MM.1S (cell line): ENCODE data around the gene VAX1.
A peak's percentile ranks its signal among the peaks of the same experiment; 100 is the strongest.
"Not testable (repeated sequence)": the region's sequence is repeated elsewhere in the genome, so short reads cannot be mapped to it uniquely, and the experiment has no call there.

Experiments
- DNase-seq: peaks from one replicate; pipeline ENCODE4 v3.0.0-alpha.2; 2015
- H2AFZ ChIP-seq: fragments of 300-600 bp; sonication (generic); 2 replicates; pipeline ENCODE4 v1.6.0; 2016; ENCODE audit warnings: antibody characterized with exemption, low read length
- H3F3A ChIP-seq: fragments of 300-600 bp; sonication (generic); 2 replicates; pipeline ENCODE4 v1.6.1; 2016; ENCODE audit warnings: mild to moderate bottlenecking, antibody characterized with exemption, low read length, moderate library complexity, mixed read lengths; ENCODE audit not compliant: insufficient read depth
- H3K27ac ChIP-seq: fragments of 300-600 bp; sonication (generic); 2 replicates; pipeline ENCODE4 v1.5.1; 2016; ENCODE audit warnings: mild to moderate bottlenecking, low read length
- H3K27me3 ChIP-seq: fragments of 300-600 bp; sonication (generic); replicated peaks from 2 replicates; pipeline ENCODE4 v1.6.0; 2016; ENCODE audit warnings: low read length; ENCODE audit not compliant: insufficient read depth
- H3K36me3 ChIP-seq: fragments of 300-600 bp; sonication (generic); replicated peaks from 2 replicates; pipeline ENCODE4 v1.6.1; 2016; ENCODE audit warnings: mild to moderate bottlenecking, low read length, mixed read lengths; ENCODE audit not compliant: insufficient read depth
- H3K4me1 ChIP-seq: fragments of 300-600 bp; sonication (generic); 2 replicates; pipeline ENCODE4 v1.6.1; 2016; ENCODE audit warnings: low read length, mixed read lengths
- H3K4me2 ChIP-seq: fragments of 300-600 bp; sonication (generic); 2 replicates; pipeline ENCODE4 v1.6.0; 2016; ENCODE audit warnings: low read depth, low read length
- H3K4me3 ChIP-seq: fragments of 300-600 bp; sonication (generic); 2 replicates; pipeline ENCODE4 v1.5.1; 2016; ENCODE audit warnings: low read length, mixed read lengths
- H3K79me2 ChIP-seq: fragments of 300-600 bp; sonication (generic); 2 replicates; pipeline ENCODE4 v1.6.1; 2016; ENCODE audit warnings: mixed run types, low read length, mixed read lengths
- H3K9ac ChIP-seq: fragments of 300-600 bp; sonication (generic); 2 replicates; pipeline ENCODE4 v1.6.1; 2016; ENCODE audit warnings: low read length, mixed read lengths
- H3K9me2 ChIP-seq: fragments of 300-600 bp; sonication (generic); replicated peaks from 2 replicates; pipeline ENCODE4 v1.6.1; 2016; ENCODE audit warnings: mild to moderate bottlenecking, low read length, mixed read lengths; ENCODE audit not compliant: insufficient read depth
- H3K9me3 ChIP-seq: fragments of 300-600 bp; sonication (generic); replicated peaks from 2 replicates; pipeline ENCODE4 v1.6.1; 2016; ENCODE audit warnings: mild to moderate bottlenecking, low read length, mixed read lengths; ENCODE audit not compliant: insufficient read depth
- H4K20me1 ChIP-seq: fragments of 300-600 bp; sonication (generic); 2 replicates; pipeline ENCODE4 v1.6.1; 2016; ENCODE audit warnings: mild to moderate bottlenecking, low read length, moderate library complexity, mixed read lengths; ENCODE audit not compliant: insufficient read depth
- EZH2 ChIP-seq: fragments of 300-600 bp; sonication (generic); optimal IDR thresholded peaks from 2 replicates; pipeline ENCODE3; 2017; ENCODE audit warnings: low read depth, mild to moderate bottlenecking, antibody characterized with exemption, low read length, mixed read lengths
- EZH2phosphoT487 ChIP-seq: fragments of 300-600 bp; sonication (generic); IDR thresholded peaks from 2 replicates; pipeline ENCODE4 v1.6.1; 2018; ENCODE audit warnings: antibody characterized with exemption, low read length
- TF ChIP-seq, protein P1 (sequence below): fragments of 300-600 bp; sonication (generic); IDR thresholded peaks from 2 replicates; pipeline ENCODE4 v1.5.1; 2016; ENCODE audit warnings: antibody characterized with exemption, low read length, mixed read lengths

VAX1 gene, protein sequence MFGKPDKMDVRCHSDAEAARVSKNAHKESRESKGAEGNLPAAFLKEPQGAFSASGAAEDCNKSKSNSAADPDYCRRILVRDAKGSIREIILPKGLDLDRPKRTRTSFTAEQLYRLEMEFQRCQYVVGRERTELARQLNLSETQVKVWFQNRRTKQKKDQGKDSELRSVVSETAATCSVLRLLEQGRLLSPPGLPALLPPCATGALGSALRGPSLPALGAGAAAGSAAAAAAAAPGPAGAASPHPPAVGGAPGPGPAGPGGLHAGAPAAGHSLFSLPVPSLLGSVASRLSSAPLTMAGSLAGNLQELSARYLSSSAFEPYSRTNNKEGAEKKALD

DNA sequence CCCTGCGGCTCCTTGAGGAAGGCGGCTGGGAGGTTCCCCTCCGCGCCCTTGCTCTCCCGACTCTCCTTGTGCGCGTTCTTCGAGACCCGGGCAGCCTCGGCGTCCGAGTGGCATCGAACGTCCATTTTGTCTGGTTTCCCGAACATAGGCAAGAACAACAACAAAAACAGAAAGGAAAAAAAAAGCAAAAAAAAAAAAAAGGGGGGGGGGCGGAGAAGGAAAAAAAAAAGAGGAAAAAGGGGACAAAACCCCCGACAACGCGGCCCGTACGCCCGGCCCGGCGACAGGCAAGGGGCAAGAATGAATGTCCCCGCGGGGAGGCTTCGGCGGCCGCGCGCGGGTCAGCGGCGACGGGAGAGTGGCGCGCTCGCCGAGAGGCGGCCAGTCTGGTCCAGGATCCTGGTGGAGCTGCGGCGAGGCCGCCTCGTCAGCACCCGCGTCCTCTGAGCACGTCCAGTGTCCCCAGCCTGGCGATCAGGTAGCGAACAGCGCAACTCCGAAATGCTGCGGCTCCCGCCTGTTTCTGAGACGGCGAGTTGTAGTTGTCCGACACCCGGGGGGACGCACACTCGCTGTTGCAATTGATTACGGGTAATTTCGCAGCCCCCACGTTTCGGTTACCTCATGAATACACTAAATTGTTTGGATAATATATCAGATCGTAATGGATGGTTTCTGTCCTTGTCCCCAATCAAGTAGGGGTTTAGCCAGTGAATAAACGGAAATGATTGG is at the start of gene VAX1:
VAX1 (minus strand) TSS at position 360 of the 732 bp plus-strand sequence; CDS start at position 146, 214 bp downstream.
- Histone ChIP-seq H3K27me3 (peaks cover 7% of the 10 kb centered on the region), H3K4me3 (no peak within 1 kb of the TSS), H4K20me1 (no peaks in the 10 kb centered on the region), H2AFZ (no peak within 1 kb of the TSS), H3K4me2 (no peak within 1 kb of the TSS), H3K9ac (no peak within 1 kb of the TSS), H3K9me3 (no peaks in the 10 kb centered on the region), H3K4me1 (no peaks in the 10 kb centered on the region), H3K27ac (no peak within 1 kb of the TSS), H3K36me3 (no peaks in the 10 kb centered on the region), H3K79me2 (no peaks in the 10 kb centered on the region), H3F3A (no peaks in the 10 kb centered on the region), H3K9me2 (no peaks in the 10 kb centered on the region)
- DNase-seq, result no peak
- TF ChIP-seq EZH2phosphoT487 (no peak), EZH2 (no peak)
- TF ChIP-seq, protein P1, sequence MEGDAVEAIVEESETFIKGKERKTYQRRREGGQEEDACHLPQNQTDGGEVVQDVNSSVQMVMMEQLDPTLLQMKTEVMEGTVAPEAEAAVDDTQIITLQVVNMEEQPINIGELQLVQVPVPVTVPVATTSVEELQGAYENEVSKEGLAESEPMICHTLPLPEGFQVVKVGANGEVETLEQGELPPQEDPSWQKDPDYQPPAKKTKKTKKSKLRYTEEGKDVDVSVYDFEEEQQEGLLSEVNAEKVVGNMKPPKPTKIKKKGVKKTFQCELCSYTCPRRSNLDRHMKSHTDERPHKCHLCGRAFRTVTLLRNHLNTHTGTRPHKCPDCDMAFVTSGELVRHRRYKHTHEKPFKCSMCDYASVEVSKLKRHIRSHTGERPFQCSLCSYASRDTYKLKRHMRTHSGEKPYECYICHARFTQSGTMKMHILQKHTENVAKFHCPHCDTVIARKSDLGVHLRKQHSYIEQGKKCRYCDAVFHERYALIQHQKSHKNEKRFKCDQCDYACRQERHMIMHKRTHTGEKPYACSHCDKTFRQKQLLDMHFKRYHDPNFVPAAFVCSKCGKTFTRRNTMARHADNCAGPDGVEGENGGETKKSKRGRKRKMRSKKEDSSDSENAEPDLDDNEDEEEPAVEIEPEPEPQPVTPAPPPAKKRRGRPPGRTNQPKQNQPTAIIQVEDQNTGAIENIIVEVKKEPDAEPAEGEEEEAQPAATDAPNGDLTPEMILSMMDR, result no peak

DNA sequence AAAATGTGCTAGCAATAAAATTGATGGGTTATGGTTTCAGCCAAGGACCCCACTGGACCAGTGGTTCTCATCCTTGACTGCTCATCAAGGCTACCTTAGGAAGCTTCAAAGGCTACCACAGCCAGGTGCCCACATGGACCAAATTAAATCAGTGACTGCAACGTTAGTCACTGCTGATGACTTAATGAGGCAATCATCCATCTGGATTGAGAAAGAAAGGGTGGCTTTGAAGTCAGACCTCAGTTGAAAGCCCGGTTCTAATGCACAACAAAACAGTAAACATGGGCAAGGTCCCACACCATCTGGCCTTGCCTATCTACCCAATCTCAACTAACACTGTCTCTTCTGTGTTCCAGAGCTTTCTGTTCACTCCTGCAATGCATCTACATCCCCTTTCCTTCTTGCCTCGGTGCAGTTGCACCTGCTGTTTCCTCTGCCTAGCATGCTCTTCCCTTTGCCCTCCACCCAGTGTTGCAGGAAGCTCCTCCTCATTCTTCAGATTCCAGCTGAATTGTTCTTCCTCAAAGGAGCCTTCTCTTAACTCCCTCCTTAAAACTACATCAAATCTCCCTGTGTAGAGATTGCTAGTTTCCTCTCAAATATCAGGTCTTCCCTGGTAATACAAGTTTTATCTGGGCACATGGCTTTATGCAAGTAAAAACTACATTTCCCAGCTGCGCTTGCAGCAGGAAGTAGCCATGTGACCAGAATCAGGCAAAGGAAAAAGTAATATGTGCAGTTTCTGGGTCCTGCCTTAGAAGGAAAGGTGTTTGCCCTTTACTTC is 49.0 kb upstream of the VAX1 start:
- Histone ChIP-seq H3K79me2 (no peaks in the 10 kb centered on the region), H3K4me3 (no peak overlapping the region), H4K20me1 (no peaks in the 10 kb centered on the region), H3K4me1 (no peaks in the 10 kb centered on the region), H3F3A (no peaks in the 10 kb centered on the region), H3K9me3 (no peaks in the 10 kb centered on the region), H2AFZ (0 out of 2 replicates have a peak overlapping the region, but pooled peaks have one; percentile 1), H3K27me3 (no peaks in the 10 kb centered on the region), H3K9me2 (no peaks in the 10 kb centered on the region), H3K4me2 (no peak overlapping the region), H3K36me3 (no peaks in the 10 kb centered on the region), H3K27ac (no peak overlapping the region), H3K9ac (no peak overlapping the region)
- DNase-seq, result peak; percentile 9
- TF ChIP-seq, protein P1, result no peak
- TF ChIP-seq EZH2 (no peak), EZH2phosphoT487 (no peak)

DNA sequence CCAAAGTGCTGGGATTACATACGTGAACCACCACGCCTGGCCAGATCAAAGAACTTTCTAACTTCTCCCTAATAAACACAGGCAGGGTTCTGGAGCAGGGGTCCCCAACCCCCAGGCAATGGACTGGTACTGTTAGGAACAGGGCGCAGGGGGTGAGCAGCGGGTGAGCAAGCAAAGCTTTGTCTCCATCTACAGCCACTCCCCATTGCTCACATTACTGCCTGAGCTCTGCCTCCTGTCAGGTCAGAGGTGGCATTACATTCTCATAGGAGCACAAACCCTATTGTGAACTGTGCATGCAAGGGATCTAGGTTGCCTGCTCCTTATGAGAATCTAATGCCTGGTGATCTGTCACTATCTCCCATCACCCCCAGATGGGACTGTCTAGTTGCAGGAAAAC is 47.7 kb upstream of the VAX1 start:
- not testable (repeated sequence) for H3K27ac ChIP-seq, H3K4me2 ChIP-seq, H3F3A ChIP-seq, H3K9me3 ChIP-seq, H3K9me2 ChIP-seq, H4K20me1 ChIP-seq, H3K27me3 ChIP-seq, H3K36me3 ChIP-seq, H2AFZ ChIP-seq, H3K4me3 ChIP-seq, H3K9ac ChIP-seq, DNase-seq, H3K4me1 ChIP-seq, H3K79me2 ChIP-seq
